HG03064 (cell line): ENCODE measurements around the gene IFT20.
"Not testable (repeated sequence)": the region's sequence is repeated elsewhere in the genome, so short reads cannot be mapped to it uniquely, and the experiment has no call there.

ENCODE experiments used
- ATAC-seq: cut with Tn5 transposase; IDR thresholded peaks from one replicate; pipeline ENCODE4 v1.9.1; 2021; ENCODE audit warnings: low read depth; ENCODE audit not compliant: unreplicated experiment

Gene IFT20

GRCh38 chr17:28317099-28317965 lies 17.9 kb downstream of the IFT20 start:
- ATAC-seq, result no peak

- no peak for ATAC-seq
Observed at GRCh38 chr17:28315846-28316705, 19.2 kb downstream of the IFT20 start.

GRCh38 chr17:28313841-28314240 lies 21.4 kb downstream of the IFT20 start:
- ATAC-seq, result no peak

GRCh38 chr17:28306954-28307401 lies 28.3 kb downstream of the IFT20 start:
- no peak for ATAC-seq

GRCh38 chr17:28298449-28298848 lies 36.8 kb downstream of the IFT20 start:
- ATAC-seq, result no peak

- no peak for ATAC-seq
Observed at GRCh38 chr17:28295677-28296578, 39.3 kb downstream of the IFT20 start.

- no peak for ATAC-seq
Observed at GRCh38 chr17:28293994-28294393, 41.3 kb downstream of the IFT20 start.

GRCh38 chr17:28292878-28293277 lies 42.4 kb downstream of the IFT20 start:
- not testable (repeated sequence) for ATAC-seq

GRCh38 chr17:28291780-28292330 lies 43.4 kb downstream of the IFT20 start:
- ATAC-seq, result no peak

- ATAC-seq, result no peak
Observed at GRCh38 chr17:28290703-28291102, 44.6 kb downstream of the IFT20 start.

GRCh38 chr17:28285965-28286364 lies 49.3 kb downstream of the IFT20 start:
- ATAC-seq, result no peak

- no peak for ATAC-seq
Observed at GRCh38 chr17:28282596-28282995, 52.7 kb downstream of the IFT20 start.

- ATAC-seq, result no peak
Observed at GRCh38 chr17:28280826-28281225, 54.4 kb downstream of the IFT20 start.

GRCh38 chr17:28279411-28279810 lies 55.9 kb downstream of the IFT20 start:
- ATAC-seq, result no peak
